ENCODE measurements around the gene NR5A1.

The NR5A1 gene

DNA sequence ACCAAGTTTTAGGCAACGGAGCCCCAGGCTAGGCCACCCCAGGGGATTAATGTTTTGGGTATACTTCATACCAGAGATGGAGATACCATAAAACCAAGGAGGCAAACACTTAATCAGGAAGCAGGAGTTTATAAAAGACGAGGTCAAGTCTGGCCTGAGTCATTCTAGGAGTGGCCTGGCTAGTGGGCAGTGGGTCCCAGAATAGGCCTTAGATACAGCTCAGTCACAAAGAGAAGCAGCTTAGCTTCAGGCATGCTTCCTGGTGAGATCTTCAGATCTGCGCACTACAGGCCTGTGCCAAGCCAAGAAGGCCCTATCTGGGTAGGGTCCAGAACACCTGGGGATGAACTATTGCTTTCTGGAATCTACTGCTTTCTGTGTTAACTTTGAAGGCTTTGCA is 20.6 kb upstream of the NR5A1 start:
- no peaks in the 10 kb centered on the region for H3K79me2 ChIP-seq (ENCODE audit: control insufficient read depth, low read length)
- H3K9me3 ChIP-seq (ENCODE audit: control insufficient read depth, insufficient read depth, low read length): no peaks in the 10 kb centered on the region
- no peaks in the 10 kb centered on the region for H4K20me1 ChIP-seq (ENCODE audit: control insufficient read depth, insufficient read depth, low read depth, low read length)
- no peak overlapping the region for H3K4me2 ChIP-seq (ENCODE audit: low read length)
- no peaks in the 10 kb centered on the region for H3K9me2 ChIP-seq (replicated peaks; ENCODE audit: control insufficient read depth, low read length)
- H3K27me3 ChIP-seq (ENCODE audit: control insufficient read depth, low read length): no peaks in the 10 kb centered on the region
- H3K27ac ChIP-seq (ENCODE audit: low read depth, low read length): no peak overlapping the region
- H3K4me1 ChIP-seq (ENCODE audit: control insufficient read depth, low read length): no peaks in the 10 kb centered on the region
- no peaks in the 10 kb centered on the region for H3K36me3 ChIP-seq (ENCODE audit: control insufficient read depth, low read length)
- H3F3A ChIP-seq (ENCODE audit: control insufficient read depth, insufficient read depth): no peaks in the 10 kb centered on the region
- no peak for TF ChIP-seq EZH2phosphoT487 (IDR thresholded peaks at IDR 0.05; ENCODE audit: borderline replicate concordance, low read length)
- TF ChIP-seq CTCF (IDR thresholded peaks at IDR 0.05; ENCODE audit: low read depth, low read length, poor library complexity, severe bottlenecking): no peak
- H3K4me3 ChIP-seq (ENCODE audit: low read length): no peak overlapping the region

GRCh38 chr9:124526174-124526573 is 19.0 kb upstream of the NR5A1 start:
- Histone ChIP-seq H3F3A (ENCODE audit: control insufficient read depth, insufficient read depth) (no peaks in the 10 kb centered on the region), H3K36me3 (ENCODE audit: control insufficient read depth, low read length) (no peaks in the 10 kb centered on the region), H3K27me3 (ENCODE audit: control insufficient read depth, low read length) (no peaks in the 10 kb centered on the region), H3K4me2 (ENCODE audit: low read length) (no peak overlapping the region), H3K79me2 (ENCODE audit: control insufficient read depth, low read length) (no peaks in the 10 kb centered on the region), H4K20me1 (ENCODE audit: control insufficient read depth, insufficient read depth, low read depth, low read length) (no peaks in the 10 kb centered on the region), H3K27ac (ENCODE audit: low read depth, low read length) (no peak overlapping the region), H3K4me1 (ENCODE audit: control insufficient read depth, low read length) (no peaks in the 10 kb centered on the region), H3K9me2 (replicated peaks; ENCODE audit: control insufficient read depth, low read length) (no peaks in the 10 kb centered on the region), H3K4me3 (ENCODE audit: low read length) (no peak overlapping the region), H3K9me3 (ENCODE audit: control insufficient read depth, insufficient read depth, low read length) (no peaks in the 10 kb centered on the region)
- TF ChIP-seq CTCF (IDR thresholded peaks at IDR 0.05; ENCODE audit: low read depth, low read length, poor library complexity, severe bottlenecking) (no peak), EZH2phosphoT487 (IDR thresholded peaks at IDR 0.05; ENCODE audit: borderline replicate concordance, low read length) (no peak)

DNA sequence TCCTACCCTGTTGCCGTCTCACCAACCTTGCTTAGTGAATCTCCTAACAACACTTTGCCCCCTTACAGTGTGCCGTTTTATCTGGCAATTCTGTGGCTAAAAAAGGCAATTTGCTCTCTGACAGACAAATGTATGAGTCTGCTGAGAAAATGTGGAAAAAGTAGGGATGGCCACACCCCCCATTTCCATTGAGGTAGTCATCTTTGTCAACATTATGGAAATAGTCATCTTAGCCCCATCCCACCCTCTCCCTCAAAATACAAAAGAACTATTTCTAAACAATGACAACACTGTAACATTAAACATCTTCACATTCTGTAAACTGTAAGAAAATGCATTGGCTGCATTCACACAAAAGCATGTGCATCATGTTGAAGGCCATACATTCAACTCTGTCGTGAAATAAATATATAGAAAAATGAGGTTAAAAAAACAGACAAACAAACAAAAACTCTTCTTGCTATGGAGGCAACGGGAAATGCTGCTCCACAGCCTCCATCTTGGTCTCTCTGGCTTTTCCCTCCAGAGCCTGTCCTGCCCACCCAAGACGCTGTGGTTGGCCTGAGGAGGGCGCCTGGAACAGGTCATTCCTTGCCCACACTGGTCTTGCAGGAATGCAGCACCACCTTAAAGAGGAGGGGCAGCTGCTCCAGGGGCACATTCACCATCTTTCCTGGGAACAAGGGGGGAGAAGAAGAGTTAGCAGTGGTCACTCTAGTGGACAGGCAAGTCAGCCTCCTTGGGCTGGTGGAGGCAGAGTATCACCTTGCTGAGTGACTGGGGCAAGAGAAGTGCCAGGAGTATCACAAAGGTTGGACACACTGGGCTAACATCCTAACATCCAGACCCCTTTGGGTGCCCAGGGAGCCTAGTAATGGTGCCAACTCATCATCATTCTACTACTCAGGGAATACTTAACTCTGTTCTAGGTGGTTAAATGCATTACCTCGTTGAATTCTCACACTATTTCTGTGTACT is 15.2 kb upstream of the NR5A1 start:
- Histone ChIP-seq H3F3A (ENCODE audit: control insufficient read depth, insufficient read depth) (no peaks in the 10 kb centered on the region), H3K27me3 (ENCODE audit: control insufficient read depth, low read length) (no peaks in the 10 kb centered on the region), H3K79me2 (ENCODE audit: control insufficient read depth, low read length) (no peaks in the 10 kb centered on the region), H3K4me3 (ENCODE audit: low read length) (no peak overlapping the region), H3K27ac (ENCODE audit: low read depth, low read length) (no peak overlapping the region), H4K20me1 (ENCODE audit: control insufficient read depth, insufficient read depth, low read depth, low read length) (no peaks in the 10 kb centered on the region), H3K9me2 (replicated peaks; ENCODE audit: control insufficient read depth, low read length) (no peaks in the 10 kb centered on the region), H3K9me3 (ENCODE audit: control insufficient read depth, insufficient read depth, low read length) (no peaks in the 10 kb centered on the region), H3K36me3 (ENCODE audit: control insufficient read depth, low read length) (no peaks in the 10 kb centered on the region), H3K4me1 (ENCODE audit: control insufficient read depth, low read length) (no peaks in the 10 kb centered on the region), H3K4me2 (ENCODE audit: low read length) (no peak overlapping the region)
- TF ChIP-seq CTCF (IDR thresholded peaks at IDR 0.05; ENCODE audit: low read depth, low read length, poor library complexity, severe bottlenecking) (no peak), EZH2phosphoT487 (IDR thresholded peaks at IDR 0.05; ENCODE audit: borderline replicate concordance, low read length) (no peak)

Measured in DOHH2 (cell line).